HG03060 (cell line): ENCODE data around the gene APBA2.

Source experiments
- ATAC-seq: cut with Tn5 transposase; IDR thresholded peaks from one replicate; pipeline ENCODE4 v1.9.1; 2021; ENCODE audit warnings: low read depth, moderate number of reproducible peaks; ENCODE audit not compliant: unreplicated experiment

The APBA2 gene

GRCh38 chr15:28979208-28979841, 93.6 kb downstream of the APBA2 start:
- no peak for ATAC-seq

DNA sequence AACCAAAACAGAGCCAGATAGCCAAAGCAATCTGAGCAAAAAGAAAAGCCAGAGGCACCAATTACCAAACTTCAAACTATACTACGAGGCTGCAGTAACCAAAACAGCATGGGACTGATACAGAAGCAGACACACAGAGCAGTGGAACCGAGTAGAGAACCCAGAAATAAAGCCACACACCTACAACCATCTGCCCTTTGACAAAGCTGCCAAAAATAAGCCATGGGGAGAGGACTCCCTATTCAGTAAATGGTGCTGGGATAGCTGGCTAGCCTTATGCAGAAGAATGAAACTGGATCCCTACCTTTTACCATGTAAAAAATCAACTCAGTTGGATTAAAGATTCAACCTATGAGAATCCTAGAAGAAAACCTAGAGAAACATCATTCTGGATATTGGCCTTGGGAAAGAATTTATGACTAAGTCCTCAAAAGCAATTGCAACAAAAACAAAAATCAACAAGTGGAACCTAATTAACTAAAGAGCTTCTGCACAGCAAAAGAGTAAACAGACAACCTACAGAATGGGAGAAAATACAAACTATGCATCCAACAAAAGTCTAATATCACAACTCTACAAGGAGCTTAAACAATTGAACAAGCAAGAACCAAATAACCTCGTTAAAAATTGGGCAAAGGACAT, 95.1 kb downstream of the APBA2 start:
- no peak for ATAC-seq

DNA sequence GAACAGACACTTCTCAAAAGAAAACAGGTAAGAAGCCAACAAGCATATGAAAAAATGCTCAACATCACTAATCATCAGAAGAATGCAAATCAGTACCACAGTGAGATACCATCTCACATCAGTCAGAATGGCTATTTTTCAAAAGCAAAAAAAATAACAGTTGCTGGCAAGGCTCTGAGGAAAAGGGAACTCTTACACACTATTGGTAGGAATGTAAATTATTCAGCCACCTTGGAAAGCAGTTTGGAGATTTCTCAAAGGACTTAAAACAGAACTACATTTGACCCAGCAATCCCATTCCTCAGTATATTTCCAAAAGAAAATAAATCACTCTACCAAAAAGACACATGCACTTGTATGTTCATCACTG, 95.6 kb downstream of the APBA2 start:
- ATAC-seq = no peak

DNA sequence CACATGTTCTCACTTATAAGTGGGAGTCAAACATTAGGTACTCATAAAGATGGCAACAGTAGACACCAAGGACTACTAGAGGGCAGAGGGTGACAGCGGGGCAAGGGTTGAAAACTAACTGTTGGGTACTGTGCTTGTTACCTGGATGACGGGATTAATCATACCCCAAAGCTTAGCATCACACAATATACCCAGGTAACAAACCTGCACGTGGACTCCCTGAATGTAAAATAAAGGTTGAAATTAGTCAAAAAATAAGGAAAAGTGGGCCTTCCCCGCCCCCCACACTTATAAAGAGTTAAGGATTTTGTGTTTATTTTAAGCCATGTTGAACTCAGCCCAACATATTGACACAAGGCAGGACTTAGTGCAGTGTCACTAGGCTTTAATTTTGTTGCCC, 96.1 kb downstream of the APBA2 start:
- no peak for ATAC-seq

- ATAC-seq = no peak
Observed at GRCh38 chr15:28982886-28983285, 97.1 kb downstream of the APBA2 start.

DNA sequence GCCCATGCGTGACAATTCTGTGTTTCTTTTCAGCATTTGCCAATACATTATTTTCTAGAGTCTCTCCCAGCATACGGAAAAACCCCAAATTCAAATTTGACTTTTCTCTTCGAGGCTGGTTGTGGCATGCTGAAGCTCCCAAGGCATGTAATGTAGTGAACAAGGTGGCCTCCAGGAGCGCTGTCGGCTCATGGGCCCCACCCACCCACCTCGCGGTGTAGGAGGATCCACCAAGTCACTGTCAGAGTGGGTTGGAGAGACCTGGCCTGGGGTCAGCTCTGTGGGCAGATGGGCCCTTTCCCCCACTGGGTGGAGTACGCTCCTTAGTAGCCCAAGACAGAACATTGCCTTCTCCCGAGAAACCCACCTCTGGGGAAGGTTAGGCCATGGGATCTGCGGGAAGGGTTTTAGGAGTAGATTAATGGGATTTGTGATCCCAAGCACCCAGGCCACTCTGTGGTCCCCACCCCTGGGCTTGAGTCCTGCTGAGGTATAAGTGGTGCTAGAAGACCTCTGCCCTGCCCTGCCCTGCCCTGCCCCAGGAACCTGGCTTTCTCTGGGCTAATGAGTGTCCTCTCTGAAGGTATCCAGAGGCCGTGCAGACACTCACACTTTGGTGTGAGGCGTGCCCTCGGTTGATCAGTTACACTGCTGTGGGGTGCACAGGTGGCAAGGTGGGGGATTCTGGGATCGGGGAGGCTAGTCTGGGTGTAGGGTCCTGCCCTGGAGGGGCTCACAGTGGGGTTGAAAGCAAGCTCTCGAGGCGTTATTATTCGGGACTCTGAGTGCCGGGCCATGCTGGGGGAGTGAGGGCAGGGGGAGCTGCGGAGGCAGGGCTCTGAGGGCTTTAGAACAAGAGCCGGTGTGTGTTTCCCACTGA, 97.9 kb downstream of the APBA2 start:
- no peak for ATAC-seq

GRCh38 chr15:28984421-28985315, 98.9 kb downstream of the APBA2 start:
- ATAC-seq = no peak

- ATAC-seq = no peak
Observed at GRCh38 chr15:28985316-28985645, 99.5 kb downstream of the APBA2 start.

- ATAC-seq = no peak
Observed at GRCh38 chr15:28985691-28986090, 99.9 kb downstream of the APBA2 start.

- ATAC-seq = no peak
Observed at GRCh38 chr15:28986108-28986507, 100.3 kb downstream of the APBA2 start.

DNA sequence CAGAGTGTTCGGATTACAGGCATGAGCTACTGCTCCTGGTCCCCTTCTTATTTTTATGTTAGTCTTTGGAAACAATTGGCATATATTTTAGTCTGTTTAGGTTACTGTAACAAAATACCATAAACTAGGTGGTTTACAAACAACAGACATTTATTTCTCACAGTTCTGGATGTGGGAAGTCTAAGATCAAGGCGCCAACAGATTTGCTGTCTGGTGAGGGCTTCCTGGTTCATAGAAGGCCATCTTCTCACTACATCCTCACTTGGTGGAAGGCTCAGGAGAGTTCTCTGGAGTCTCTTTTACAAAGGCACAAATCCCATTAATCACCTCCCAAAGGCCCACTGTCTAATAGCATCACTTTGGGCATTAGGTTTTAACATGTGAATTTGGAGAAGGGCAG, 101.0 kb downstream of the APBA2 start:
- ATAC-seq = no peak

- ATAC-seq = no peak
Observed at GRCh38 chr15:28987337-28987736, 101.6 kb downstream of the APBA2 start.

DNA sequence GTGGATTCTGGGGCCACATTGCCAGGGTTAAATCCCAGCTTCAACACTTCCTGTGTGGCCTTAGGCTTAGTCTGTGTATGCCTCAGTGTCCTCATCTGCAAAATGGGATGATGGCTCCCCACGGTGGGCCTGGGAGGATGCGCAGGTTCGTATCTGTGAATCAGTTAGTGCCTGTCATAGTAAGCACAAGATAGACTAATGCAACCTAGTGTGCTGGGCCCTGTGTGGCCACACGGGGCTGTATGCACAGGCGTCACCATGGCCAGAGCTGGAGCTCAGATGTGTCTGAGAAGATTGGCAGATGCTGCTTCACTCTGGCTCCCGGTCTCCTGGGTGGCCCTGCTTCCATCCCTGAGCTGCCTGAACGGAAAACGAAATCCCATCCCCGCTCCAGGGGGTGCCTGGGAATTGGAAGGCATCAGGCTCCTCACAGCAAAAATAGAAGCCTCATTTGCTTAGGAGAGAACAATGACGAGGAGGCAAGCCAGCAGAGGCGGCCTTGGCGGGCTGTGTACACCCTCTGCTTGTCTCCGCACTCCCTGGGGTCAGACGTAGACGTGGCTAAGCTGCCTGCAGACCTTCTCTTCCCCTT, 103.6 kb downstream of the APBA2 start:
- ATAC-seq = no peak

DNA sequence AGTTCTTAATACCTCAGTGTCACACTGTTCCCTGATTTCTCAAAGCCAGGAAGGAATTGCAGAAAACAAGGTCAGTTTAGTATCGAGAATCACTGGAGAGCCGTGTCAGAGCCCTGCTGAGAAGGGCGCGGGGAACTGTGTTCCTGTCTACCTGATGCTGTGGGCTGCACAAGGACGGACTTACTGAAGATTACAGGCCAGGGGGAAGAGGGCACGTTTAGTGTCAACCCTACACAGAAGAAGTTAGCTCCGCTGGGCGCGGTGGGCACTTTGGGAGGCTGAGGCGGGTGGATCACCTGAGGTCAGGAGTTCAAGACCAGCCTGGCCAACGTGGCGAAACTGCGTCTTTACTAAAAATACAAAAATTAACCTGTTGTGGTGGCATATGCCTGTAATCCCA, 104.1 kb downstream of the APBA2 start:
- no peak for ATAC-seq

DNA sequence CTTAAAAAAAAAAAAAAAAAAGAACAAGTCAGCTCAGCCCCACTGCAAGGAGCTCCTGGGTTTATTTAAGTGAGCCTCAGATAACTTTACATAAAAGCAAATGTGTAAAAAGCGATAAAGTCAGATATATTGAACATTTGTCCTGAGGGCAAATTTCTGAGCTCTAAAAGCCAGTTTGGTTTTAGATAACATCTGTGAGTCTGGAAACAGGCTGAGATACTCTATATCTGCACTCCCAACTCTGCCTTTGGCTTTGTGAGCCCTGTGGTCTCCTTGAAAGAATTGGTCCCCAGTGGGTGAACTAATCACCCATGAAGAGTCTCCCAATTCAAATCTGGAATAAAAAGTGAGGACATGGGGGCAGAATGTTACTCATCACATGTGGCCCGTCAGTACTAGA, 104.6 kb downstream of the APBA2 start:
- no peak for ATAC-seq

DNA sequence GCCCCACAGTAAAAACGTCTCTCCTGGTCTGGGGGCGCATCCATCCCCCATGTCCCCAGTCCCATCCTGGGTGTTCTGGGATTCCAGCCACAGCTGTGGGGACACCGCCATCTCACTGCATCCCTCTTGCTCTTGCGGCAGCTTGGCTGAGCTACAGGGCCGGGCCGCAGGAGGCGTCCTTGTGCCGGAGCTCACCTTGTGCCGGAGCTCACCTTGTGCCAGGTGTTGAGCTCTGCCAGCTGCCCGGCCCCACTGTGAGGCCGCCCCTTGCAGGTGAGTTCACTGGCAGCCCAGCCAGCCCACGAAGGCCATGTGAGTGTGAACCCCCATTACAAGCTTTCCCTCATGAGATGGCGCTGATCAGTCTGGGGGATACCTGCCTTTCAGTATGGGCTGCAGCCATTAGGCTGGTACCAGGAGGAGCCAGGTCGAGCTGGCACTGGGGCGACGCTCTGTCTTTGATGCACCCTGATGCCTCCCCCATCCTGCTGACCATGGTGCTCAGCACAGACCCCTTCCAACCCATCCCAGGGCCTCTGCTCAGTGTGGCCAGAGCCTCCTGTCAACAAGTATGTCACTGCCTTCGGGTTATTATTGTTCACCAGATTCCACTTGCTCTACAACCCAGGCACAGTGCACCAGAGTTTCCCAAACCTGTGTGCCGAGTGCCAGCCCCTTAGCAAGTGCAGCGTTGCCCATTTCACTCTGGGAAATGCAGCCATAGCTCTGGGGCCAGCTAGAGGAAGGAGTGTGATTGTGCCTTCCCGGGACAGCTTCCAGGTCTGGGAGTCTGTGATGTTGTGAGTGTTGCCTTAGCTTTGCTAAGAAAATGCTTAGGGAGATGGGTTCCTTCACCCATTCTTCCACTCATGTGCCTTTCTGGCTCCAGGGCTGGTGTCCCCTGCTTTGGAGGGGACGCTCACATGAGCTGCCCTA, 105.7 kb downstream of the APBA2 start:
- ATAC-seq = no peak

DNA sequence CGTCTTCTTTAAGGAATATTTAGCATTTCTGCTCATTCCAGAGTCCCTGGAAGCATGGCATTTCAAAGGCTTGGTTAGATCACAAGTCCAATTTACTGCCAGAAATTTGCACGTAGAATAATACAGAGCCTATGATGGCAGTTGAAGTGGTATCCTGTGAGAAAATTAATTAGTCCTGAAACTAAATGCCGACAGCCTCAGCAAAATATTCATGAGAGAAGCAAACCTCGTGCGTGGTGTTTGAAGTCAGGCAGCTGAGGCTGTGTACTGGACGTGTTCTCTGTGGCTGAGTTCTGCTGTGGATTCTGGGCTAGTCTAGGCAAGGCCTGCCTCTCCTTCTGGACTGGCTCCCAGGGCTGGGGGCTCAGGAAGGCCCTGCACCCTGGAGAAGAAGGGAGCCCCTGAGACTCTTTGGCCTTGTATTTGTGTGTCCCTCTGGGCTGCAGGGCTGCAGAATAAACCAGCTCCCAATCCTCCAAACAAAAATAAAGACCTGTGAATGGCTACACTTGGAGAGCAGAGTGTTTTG, 106.6 kb downstream of the APBA2 start:
- no peak for ATAC-seq

GRCh38 chr15:28993051-28993719, 107.4 kb downstream of the APBA2 start:
- no peak for ATAC-seq

DNA sequence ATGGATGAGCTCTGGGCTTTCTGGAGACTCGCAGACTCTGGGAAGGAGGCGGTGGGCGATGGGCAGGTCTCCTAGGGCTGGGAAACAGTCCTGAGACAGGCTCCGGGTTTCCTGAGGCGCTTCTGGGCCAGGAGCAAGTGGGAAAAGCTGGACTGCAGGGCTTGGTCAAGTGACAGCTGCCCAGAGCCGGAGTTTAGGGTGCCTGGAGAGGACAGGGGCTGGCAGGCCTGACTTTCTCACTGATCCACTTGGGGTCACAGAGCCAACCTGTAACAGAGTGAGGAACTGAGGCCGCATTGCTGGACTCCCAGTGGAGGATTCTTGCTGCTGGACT, 107.9 kb downstream of the APBA2 start:
- ATAC-seq = no peak
